SHP77 treated with DMSO at 0.1 percent for 48 hours (cell line): ENCODE data around the gene ABT1.
"Not testable (repeated sequence)": the region's sequence is repeated elsewhere in the genome, so short reads cannot be mapped to it uniquely, and the experiment has no call there.

ENCODE experiments used
- DNase-seq: peaks from one replicate; lab custom pipeline; 2025; lab: John Stamatoyannopoulos, UW

Gene ABT1

GRCh38 chr6:26596579-26597388 lies at the start of gene ABT1:
ABT1 (plus strand) TSS chr6:26596953; CDS start chr6:26596983, 30 bp downstream.
- peak; percentile 93 for DNase-seq

- not testable (repeated sequence) for DNase-seq
Observed at GRCh38 chr6:26547363-26547762, 49.4 kb upstream of the ABT1 start.

GRCh38 chr6:26550250-26550993 lies 46.3 kb upstream of the ABT1 start:
- no peak for DNase-seq

- DNase-seq = peak; percentile 60
Observed at GRCh38 chr6:26552205-26552604, 44.5 kb upstream of the ABT1 start.

GRCh38 chr6:26552640-26553188 lies 44.0 kb upstream of the ABT1 start:
- peak; percentile 60 for DNase-seq

- peak; percentile 59 for DNase-seq
Observed at GRCh38 chr6:26553264-26553634, 43.5 kb upstream of the ABT1 start.

GRCh38 chr6:26553635-26554446 lies 42.9 kb upstream of the ABT1 start:
- peak; percentile 69 for DNase-seq

- DNase-seq = no peak
Observed at GRCh38 chr6:26554447-26554696, 42.4 kb upstream of the ABT1 start.

- DNase-seq = peak; percentile 69
Observed at GRCh38 chr6:26554697-26555504, 41.9 kb upstream of the ABT1 start.

- peak; percentile 75 for DNase-seq
Observed at GRCh38 chr6:26555505-26556262, 41.1 kb upstream of the ABT1 start.

GRCh38 chr6:26556263-26557070 lies 40.3 kb upstream of the ABT1 start:
- peak; percentile 75 for DNase-seq

- no peak for DNase-seq
Observed at GRCh38 chr6:26561533-26562466, 35.0 kb upstream of the ABT1 start.

- DNase-seq = no peak
Observed at GRCh38 chr6:26563488-26563887, 33.3 kb upstream of the ABT1 start.

GRCh38 chr6:26568601-26569432 lies 27.9 kb upstream of the ABT1 start:
- peak; percentile 89 for DNase-seq

- DNase-seq = no peak
Observed at GRCh38 chr6:26569433-26569764, 27.4 kb upstream of the ABT1 start.

- no peak for DNase-seq
Observed at GRCh38 chr6:26570027-26570809, 26.5 kb upstream of the ABT1 start.

- peak; percentile 94 for DNase-seq
Observed at GRCh38 chr6:26571592-26572296, 25.0 kb upstream of the ABT1 start.
